ENCODE data around the gene CDK8.

GRCh38 chr13:26300140-26300539 is 46.2 kb downstream of the CDK8 start:
- TF ChIP-seq SUZ12 (IDR thresholded peaks at IDR 0.05; ENCODE audit: extremely low read depth, insufficient read depth, insufficient read length): no peak
- TF ChIP-seq ZNF274 (IDR thresholded peaks at IDR 0.05; ENCODE audit: low read depth, low read length): no peak
- TF ChIP-seq YY1 (IDR thresholded peaks at IDR 0.05; ENCODE audit: insufficient read depth, insufficient read length): no peak

Measured in NT2/D1 (cell line).